Naive thymus-derived CD8-positive, alpha-beta T cell (primary cell): ENCODE results near the gene SACM1L. TPM values are rescaled to one million over a fixed set of nuclear protein-coding genes. Genes with fewer than 3 reads are reported as not detected.
A peak's percentile ranks its signal among the peaks of the same experiment; 100 is the strongest.

ENCODE experiments used
- ATAC-seq, 2 donors: fragments of 150-1000 bp; cut with Tn5 transposase in 1 of 2; sonication (Bioruptor Pico), chemical (Tn5 transposase) in 1 of 2; 1 replicate in 1 of 2; 2 replicates in 1 of 2; pipeline ENCODE4 v1.10.0; 2021; ENCODE audit warnings: mild to moderate bottlenecking in 2 of 2, moderate library complexity in 2 of 2
- POLR2A ChIA-PET: fragments of 350-600 bp; sonication (Branson Sonifier 250); formaldehyde crosslinking; loops from one replicate; lab custom pipeline; 2021; ENCODE audit warnings: antibody characterized with exemption; lab: Charles Lee
- DNase-seq, 10 donors: peaks; one replicate each; pipeline versions ENCODE4 v3.0.0 to v3.0.0-alpha.2; 2020 to 2022
- H3K27ac Mint-ChIP-seq, 10 donors: one replicate each; pipeline ENCODE4 v1.8.0; 2020 to 2022; ENCODE audit warnings: mild to moderate bottlenecking in 10 of 10, mixed read lengths in 10 of 10, moderate library complexity in 4 of 10, inconsistent platforms in 1 of 10
- H3K27me3 Mint-ChIP-seq, 5 donors: one replicate each; pipeline ENCODE4 v1.8.0; 2021 to 2022; ENCODE audit warnings: mixed read lengths in 5 of 5
- H3K36me3 Mint-ChIP-seq, 3 donors: one replicate each; pipeline ENCODE4 v1.8.0; 2020 to 2022; ENCODE audit warnings: mixed read lengths in 3 of 3, mild to moderate bottlenecking in 2 of 3, inconsistent platforms in 1 of 3
- H3K4me1 Mint-ChIP-seq, 4 donors: one replicate each; pipeline ENCODE4 v1.8.0; 2021 to 2022; ENCODE audit warnings: mixed read lengths in 4 of 4
- H3K4me3 Mint-ChIP-seq, 10 donors: one replicate each; pipeline ENCODE4 v1.8.0; 2020 to 2022; ENCODE audit warnings: mild to moderate bottlenecking in 10 of 10, mixed read lengths in 10 of 10, moderate library complexity in 6 of 10, inconsistent platforms in 1 of 10
- H3K9me3 Mint-ChIP-seq, 9 donors: one replicate each; pipeline ENCODE4 v1.8.0; 2020 to 2022; ENCODE audit warnings: mixed read lengths in 9 of 9, mild to moderate bottlenecking in 3 of 9, inconsistent platforms in 1 of 9, moderate library complexity in 1 of 9
- polyA plus RNA-seq, 3 donors: library from polyadenylated mRNA; unstranded; fragments of 300-500 nt; fragmentation: Illumina TruSeq; gene quantifications; one replicate each; pipeline ENCODE4 v1.2.3, GENCODE V29; 2021
- total RNA-seq, 8 experiments: library from RNA in 2 of 8; stranded (reverse) in 2 of 8; gene quantifications; one replicate each; pipeline ENCODE4 v1.2.3 and lab custom pipeline; 2021 to 2026

SACM1L gene
- total and polyA plus RNA-seq, 5 experiments from 2014 or later, result 18.8 to 94.4 (median 30.3) TPM

DNA sequence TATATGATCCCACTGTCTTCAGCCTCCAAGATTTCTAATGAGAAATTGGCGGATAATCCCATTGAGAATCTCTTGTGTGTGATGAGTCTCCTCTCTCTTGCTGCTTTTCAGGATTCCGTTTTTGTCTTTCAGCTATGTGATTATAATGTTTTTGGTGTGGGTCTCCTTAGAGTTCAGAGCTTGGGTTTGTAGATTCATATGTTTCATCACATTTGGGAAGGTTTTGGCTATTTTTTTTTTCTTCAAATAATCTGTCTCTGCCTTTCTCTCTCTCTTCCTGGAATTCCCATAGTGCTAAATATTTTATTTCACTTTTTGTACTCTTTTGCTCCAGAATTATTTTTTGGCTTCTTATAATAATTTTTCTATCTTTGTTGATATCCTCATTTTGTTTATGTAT is 40.4 kb downstream of the SACM1L start:
- ATAC-seq (no peak), DNase-seq (no peak)
- Mint-ChIP-seq H3K27me3 (no peaks in the 10 kb centered on the region), H3K27ac (peak overlapping the region in 6 of 10 donors; percentile 19 to 80 (median 76)), H3K4me1 (peaks cover 17 to 35% (median 26%) of the 10 kb centered on the region in 4 donors), H3K4me3 (no peak overlapping the region), H3K36me3 (peaks cover 18 to 91% (median 40%) of the 10 kb centered on the region in 3 donors), H3K9me3 (no peaks in the 10 kb centered on the region)
- POLR2A ChIA-PET, result no interaction called here

GRCh38 chr3:45730409-45731154 is 41.4 kb downstream of the SACM1L start:
- DNase-seq, result no peak
- ATAC-seq, result no peak
- H3K36me3 Mint-ChIP-seq, result peaks cover 15 to 92% (median 37%) of the 10 kb centered on the region in 3 donors
- H3K4me3 Mint-ChIP-seq, result no peak overlapping the region
- no peaks in the 10 kb centered on the region for H3K27me3 Mint-ChIP-seq
- H3K9me3 Mint-ChIP-seq, result no peaks in the 10 kb centered on the region
- peaks cover 8 to 26% (median 20%) of the 10 kb centered on the region in 4 donors for H3K4me1 Mint-ChIP-seq
- peak overlapping the region in 5 of 10 donors; percentile 34 to 80 (median 58) for H3K27ac Mint-ChIP-seq
- POLR2A ChIA-PET, result no interaction called here

- H3K4me1 Mint-ChIP-seq, result peaks cover 23 to 33% (median 27%) of the 10 kb centered on the region in 4 donors
- no peaks in the 10 kb centered on the region for H3K27me3 Mint-ChIP-seq
- H3K27ac Mint-ChIP-seq, result peak overlapping the region in 9 of 10 donors; percentile 13 to 90 (median 62)
- DNase-seq (no peak), ATAC-seq (no peak)
- no peaks in the 10 kb centered on the region for H3K9me3 Mint-ChIP-seq
- peaks cover 19 to 96% (median 33%) of the 10 kb centered on the region in 3 donors for H3K36me3 Mint-ChIP-seq
- H3K4me3 Mint-ChIP-seq, result no peak overlapping the region
- POLR2A ChIA-PET, result interaction anchor here (0.6 kb wide), 1 partner anchor 76 kb away, joined by 3 read pairs; no protein-coding TSS in a partner anchor
Observed at GRCh38 chr3:45736707-45737106, 47.5 kb downstream of the SACM1L start.

GRCh38 chr3:45737234-45737633 is 48.0 kb downstream of the SACM1L start:
- Mint-ChIP-seq H3K27ac (peak overlapping the region in 6 of 10 donors; percentile 23 to 90 (median 57)), H3K27me3 (no peaks in the 10 kb centered on the region), H3K36me3 (peaks cover 19 to 97% (median 30%) of the 10 kb centered on the region in 3 donors), H3K4me1 (peaks cover 28 to 39% (median 33%) of the 10 kb centered on the region in 4 donors), H3K4me3 (no peak overlapping the region), H3K9me3 (no peaks in the 10 kb centered on the region)
- ATAC-seq, result no peak
- no peak for DNase-seq
- POLR2A ChIA-PET, result interaction anchor here (0.6 kb wide), 1 partner anchor 75 kb away, joined by 3 read pairs; no protein-coding TSS in a partner anchor

DNA sequence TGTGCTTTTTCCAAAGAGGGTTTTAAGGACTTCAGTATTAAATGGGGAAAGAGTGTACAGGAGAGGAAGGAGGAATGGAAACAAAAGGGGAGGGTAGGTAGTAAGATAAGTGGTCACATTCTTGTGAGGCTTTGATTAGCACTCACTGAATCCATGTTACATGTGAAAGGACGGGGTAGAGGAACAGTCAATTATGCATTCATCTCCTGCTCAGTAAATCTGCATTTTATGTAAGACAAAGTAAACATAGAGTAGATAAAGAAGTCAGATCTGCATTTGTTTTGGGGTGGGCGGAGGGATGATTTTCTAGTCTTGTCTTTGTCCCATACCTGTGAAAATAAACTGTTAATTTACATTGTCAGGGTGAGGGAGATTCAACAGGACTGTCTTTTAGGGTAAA is 50.8 kb downstream of the SACM1L start:
- H3K4me1 Mint-ChIP-seq, result peaks cover 30 to 43% (median 36%) of the 10 kb centered on the region in 4 donors
- peak overlapping the region; percentile 19 to 81 (median 50) for H3K27ac Mint-ChIP-seq
- H3K27me3 Mint-ChIP-seq, result no peaks in the 10 kb centered on the region
- no peak for ATAC-seq
- no peak for DNase-seq
- H3K36me3 Mint-ChIP-seq, result peaks cover 9 to 88% (median 27%) of the 10 kb centered on the region in 3 donors
- no peaks in the 10 kb centered on the region for H3K9me3 Mint-ChIP-seq
- H3K4me3 Mint-ChIP-seq, result peak overlapping the region in 1 of 10 donors; percentile 16
- POLR2A ChIA-PET, result no interaction called here

DNA sequence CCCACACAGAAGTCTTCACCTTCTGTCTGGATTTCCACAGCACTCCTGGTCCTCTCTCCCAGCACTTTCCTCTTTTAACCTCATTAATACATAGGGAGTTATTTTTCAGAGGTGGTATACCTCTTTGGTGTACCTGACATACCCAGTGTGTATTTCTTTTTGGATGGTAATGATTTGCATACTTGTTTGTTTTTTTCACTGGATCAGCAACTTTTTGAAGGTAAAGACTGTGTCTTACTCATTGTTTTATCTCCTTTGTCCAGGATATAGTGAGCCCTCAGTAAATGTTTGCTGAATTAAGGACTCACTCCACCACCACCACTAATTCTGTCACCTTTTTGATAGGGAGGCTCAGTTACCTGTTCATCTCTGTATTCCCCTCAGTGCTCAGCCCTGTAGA is 52.1 kb downstream of the SACM1L start:
- POLR2A ChIA-PET, result no interaction called here
- peaks cover 9 to 87% (median 27%) of the 10 kb centered on the region in 3 donors for H3K36me3 Mint-ChIP-seq
- peaks cover 28 to 43% (median 36%) of the 10 kb centered on the region in 4 donors for H3K4me1 Mint-ChIP-seq
- no peak for ATAC-seq
- H3K27ac Mint-ChIP-seq, result peak overlapping the region; percentile 68 to 93 (median 83)
- no peaks in the 10 kb centered on the region for H3K27me3 Mint-ChIP-seq
- no peak for DNase-seq
- no peaks in the 10 kb centered on the region for H3K9me3 Mint-ChIP-seq
- peak overlapping the region in 6 of 10 donors; percentile 4 to 46 (median 24) for H3K4me3 Mint-ChIP-seq

- peaks cover 9 to 81% (median 22%) of the 10 kb centered on the region in 3 donors for H3K36me3 Mint-ChIP-seq
- peak in 1 of 2 donors; percentile 62 for ATAC-seq
- H3K27me3 Mint-ChIP-seq, result no peaks in the 10 kb centered on the region
- peak overlapping the region; percentile 63 to 93 (median 83) for H3K27ac Mint-ChIP-seq
- peaks cover 26 to 40% (median 34%) of the 10 kb centered on the region in 4 donors for H3K4me1 Mint-ChIP-seq
- DNase-seq, result peak in 2 of 10 donors; percentile 5 to 7
- POLR2A ChIA-PET, result no interaction called here
- no peaks in the 10 kb centered on the region for H3K9me3 Mint-ChIP-seq
- peak overlapping the region in 2 of 10 donors; percentile 13 to 19 for H3K4me3 Mint-ChIP-seq
Observed at GRCh38 chr3:45741742-45742460, 52.7 kb downstream of the SACM1L start.

- no peak overlapping the region for H3K4me3 Mint-ChIP-seq
- POLR2A ChIA-PET, result interaction anchor here (0.5 kb wide), 1 partner anchor 47 kb away, joined by 4 read pairs; no protein-coding TSS in a partner anchor
- peaks cover 9 to 75% (median 18%) of the 10 kb centered on the region in 3 donors for H3K36me3 Mint-ChIP-seq
- DNase-seq (no peak), ATAC-seq (no peak)
- H3K27me3 Mint-ChIP-seq, result no peaks in the 10 kb centered on the region
- peaks cover 24 to 37% (median 32%) of the 10 kb centered on the region in 4 donors for H3K4me1 Mint-ChIP-seq
- peak overlapping the region; percentile 57 to 93 (median 82) for H3K27ac Mint-ChIP-seq
- no peaks in the 10 kb centered on the region for H3K9me3 Mint-ChIP-seq
Observed at GRCh38 chr3:45742461-45743089, 53.4 kb downstream of the SACM1L start.

- POLR2A ChIA-PET, result no interaction called here
- H3K27ac Mint-ChIP-seq, result no peak overlapping the region
- no peaks in the 10 kb centered on the region for H3K27me3 Mint-ChIP-seq
- no peak for DNase-seq
- H3K4me3 Mint-ChIP-seq, result no peak overlapping the region
- peaks cover 0 to 45% (median 13%) of the 10 kb centered on the region in 3 donors for H3K36me3 Mint-ChIP-seq
- H3K4me1 Mint-ChIP-seq, result peaks cover 12 to 14% (median 14%) of the 10 kb centered on the region in 4 donors
- no peak for ATAC-seq
- no peaks in the 10 kb centered on the region for H3K9me3 Mint-ChIP-seq
Observed at GRCh38 chr3:45746165-45746776, 57.1 kb downstream of the SACM1L start.

DNA sequence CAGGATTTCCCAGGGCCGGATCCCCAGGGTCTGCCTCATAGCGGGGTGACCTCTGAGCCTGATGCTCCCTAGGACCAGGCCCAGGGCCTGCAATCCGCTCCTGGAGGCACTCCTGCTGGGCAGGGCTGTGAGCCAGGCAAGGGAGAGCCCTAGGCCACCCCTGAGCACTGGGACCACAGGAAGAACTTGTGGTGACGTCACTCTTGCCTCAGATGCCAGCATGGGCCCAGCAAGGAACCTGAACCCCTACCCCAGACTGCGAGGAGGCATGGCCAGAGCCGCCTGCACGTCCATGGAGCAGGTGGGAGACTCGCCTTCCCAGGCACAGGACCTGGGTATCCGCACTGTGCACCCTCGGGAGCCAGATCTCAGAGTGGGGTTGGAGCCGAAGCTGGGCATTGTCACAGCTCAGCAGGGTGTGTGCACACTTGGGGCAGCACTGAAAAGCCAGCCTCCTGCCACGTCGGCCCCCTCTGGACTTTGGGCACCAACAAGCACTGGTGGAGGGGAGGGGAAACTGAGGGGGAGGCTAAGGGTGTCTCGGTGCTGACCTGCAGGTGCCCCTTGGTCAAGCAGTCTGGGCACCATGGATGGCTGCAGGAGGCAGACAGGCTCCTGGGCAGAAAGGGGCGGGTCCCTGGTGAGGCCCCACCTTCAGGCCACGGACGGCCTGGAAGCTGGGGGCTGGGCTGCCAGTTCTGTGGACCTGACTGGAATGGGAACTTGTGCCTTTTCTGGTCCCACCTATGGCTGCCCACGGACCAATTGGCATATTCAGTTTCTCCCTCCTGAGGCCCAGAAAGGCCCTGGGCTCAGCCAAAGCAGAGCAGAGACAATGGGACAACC is 57.8 kb downstream of the SACM1L start:
- POLR2A ChIA-PET, result no interaction called here
- ATAC-seq (no peak), DNase-seq (no peak)
- Mint-ChIP-seq H3K27ac (peak overlapping the region in 1 of 10 donors; percentile 61), H3K36me3 (peaks cover 0 to 38% (median 13%) of the 10 kb centered on the region in 3 donors), H3K27me3 (no peaks in the 10 kb centered on the region), H3K4me3 (no peak overlapping the region), H3K4me1 (peaks cover 5 to 11% (median 7%) of the 10 kb centered on the region in 4 donors), H3K9me3 (no peaks in the 10 kb centered on the region)

- no peaks in the 10 kb centered on the region for H3K9me3 Mint-ChIP-seq
- POLR2A ChIA-PET, result no interaction called here
- H3K4me3 Mint-ChIP-seq, result no peak overlapping the region
- H3K36me3 Mint-ChIP-seq, result peaks cover 0 to 31% (median 13%) of the 10 kb centered on the region in 3 donors
- H3K27me3 Mint-ChIP-seq, result no peaks in the 10 kb centered on the region
- ATAC-seq (no peak), DNase-seq (no peak)
- H3K4me1 Mint-ChIP-seq, result peaks cover 0 to 6% (median 0%) of the 10 kb centered on the region in 4 donors
- peak overlapping the region in 1 of 10 donors; percentile 61 for H3K27ac Mint-ChIP-seq
Observed at GRCh38 chr3:45748068-45748467, 58.9 kb downstream of the SACM1L start.
